CD4-positive, alpha-beta memory T cell (primary cell): ENCODE results near the gene SPATA33. TPM values are rescaled to one million over a fixed set of nuclear protein-coding genes. Genes with fewer than 3 reads are reported as not detected.
A peak's percentile ranks its signal among the peaks of the same experiment; 100 is the strongest.

Source experiments
- CTCF ChIA-PET: fragments of 350-600 bp; sonication (Branson Sonifier 250); formaldehyde crosslinking; loops from one replicate; lab custom pipeline; 2021; ENCODE audit warnings: inconsistent platforms; ENCODE audit not compliant: partially characterized antibody; lab: Charles Lee
- POLR2A ChIA-PET: fragments of 350-600 bp; sonication (Branson Sonifier 250); formaldehyde crosslinking; loops from one replicate; lab custom pipeline; 2021; ENCODE audit not compliant: partially characterized antibody; lab: Charles Lee
- DNase-seq, 5 donors: peaks; one replicate each; pipeline versions ENCODE4 v3.0.0 to v3.0.0-alpha.2; 2020 to 2022; ENCODE audit warnings: mixed read lengths in 1 of 5
- H3K27ac ChIP-seq: one replicate; pipeline ENCODE4 v1.7.0; 2013; ENCODE audit warnings: low read depth, low read length
- H3K27me3 ChIP-seq: 2 replicates; pipeline ENCODE4 v1.7.0; 2013; ENCODE audit warnings: mild to moderate bottlenecking, low read length, moderate library complexity; ENCODE audit not compliant: insufficient read depth
- H3K36me3 ChIP-seq: 2 replicates; pipeline ENCODE4 v1.7.0; 2013; ENCODE audit warnings: mild to moderate bottlenecking, low read length, moderate library complexity; ENCODE audit not compliant: insufficient read depth
- H3K4me1 ChIP-seq: 2 replicates; pipeline ENCODE4 v1.7.0; 2013; ENCODE audit warnings: mild to moderate bottlenecking, low read length, moderate library complexity; ENCODE audit not compliant: insufficient read depth
- H3K4me3 ChIP-seq, 2 donors: one replicate each; pipeline ENCODE4 v1.7.0; 2013; ENCODE audit warnings: low read length in 2 of 2, mild to moderate bottlenecking in 1 of 2
- H3K9me3 ChIP-seq, 2 donors: one replicate each; pipeline ENCODE4 v1.7.0; 2013; ENCODE audit warnings: low read length in 2 of 2, control low read depth in 1 of 2; ENCODE audit not compliant: control insufficient read depth in 1 of 2
- H3K27ac Mint-ChIP-seq, 7 donors: one replicate each; pipeline ENCODE4 v1.8.0; 2020 to 2021; ENCODE audit warnings: mixed read lengths in 7 of 7, mild to moderate bottlenecking in 6 of 7, inconsistent platforms in 3 of 7, moderate library complexity in 3 of 7
- H3K27me3 Mint-ChIP-seq, 2 donors: one replicate each; pipeline ENCODE4 v1.8.0; 2020 to 2021; ENCODE audit warnings: mixed read lengths in 2 of 2
- H3K36me3 Mint-ChIP-seq, 2 donors: one replicate each; pipeline ENCODE4 v1.8.0; 2020 to 2021; ENCODE audit warnings: mixed read lengths in 2 of 2, inconsistent platforms in 1 of 2, mild to moderate bottlenecking in 1 of 2
- H3K4me1 Mint-ChIP-seq, 4 donors: one replicate each; pipeline ENCODE4 v1.8.0; 2020 to 2021; ENCODE audit warnings: mixed read lengths in 4 of 4, mild to moderate bottlenecking in 1 of 4
- H3K4me3 Mint-ChIP-seq, 8 donors: one replicate each; pipeline ENCODE4 v1.8.0; 2020 to 2021; ENCODE audit warnings: mixed read lengths in 8 of 8, mild to moderate bottlenecking in 7 of 8, moderate library complexity in 6 of 8, inconsistent platforms in 3 of 8
- H3K9me3 Mint-ChIP-seq, 8 donors: one replicate each; pipeline ENCODE4 v1.8.0; 2020 to 2021; ENCODE audit warnings: mixed read lengths in 8 of 8, mild to moderate bottlenecking in 5 of 8, inconsistent platforms in 3 of 8, moderate library complexity in 1 of 8
- intact Hi-C: fragments of 100-400 bp; cut with micrococcal nuclease; formaldehyde crosslinking; loops from one replicate; pipeline ENCODE4 v1.15.1; 2023
- polyA plus RNA-seq, 2 donors: library from polyadenylated mRNA; unstranded; fragments of 300-500 nt; fragmentation: Illumina TruSeq; gene quantifications; one replicate each; pipeline ENCODE4 v1.2.3, GENCODE V29; 2021
- total RNA-seq, 2 experiments: library from RNA; stranded (reverse); gene quantifications; one replicate each; pipeline ENCODE4 v1.2.3, GENCODE V29; 2021

SPATA33 gene
- total and polyA plus RNA-seq, 4 experiments from 2014 or later, result 2.5 to 10.5 (median 7.2) TPM

DNA sequence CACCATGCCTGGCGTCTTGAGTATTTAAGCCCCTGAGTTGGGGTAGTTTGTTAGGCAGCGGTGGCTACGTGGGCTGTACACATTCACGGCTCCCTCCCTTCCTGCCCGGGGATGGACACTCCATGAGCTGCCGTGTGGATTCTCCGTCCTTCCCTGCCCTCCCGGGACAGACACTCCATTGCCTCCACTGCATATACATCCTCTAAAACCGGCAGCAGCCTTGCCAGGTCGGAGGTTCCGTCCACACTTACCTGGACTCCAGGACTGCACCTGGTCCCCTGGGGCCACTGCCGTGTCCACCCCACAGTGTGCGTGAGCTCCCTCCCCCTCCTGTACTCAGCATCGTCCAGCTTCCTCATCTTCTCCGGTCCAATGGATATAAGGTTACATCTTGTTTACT lies 47.4 kb downstream of the SPATA33 start:
- Mint-ChIP-seq H3K27me3 (no peaks in the 10 kb centered on the region), H3K4me3 (peak overlapping the region in 2 of 8 donors; percentile 25 to 27), H3K36me3 (peaks cover 0 to 5% of the 10 kb centered on the region in 2 donors), H3K4me1 (peaks cover 5 to 27% (median 14%) of the 10 kb centered on the region in 4 donors), H3K27ac (peak overlapping the region in 1 of 7 donors; percentile 72), H3K9me3 (no peaks in the 10 kb centered on the region)
- DNase-seq, result no peak
- Histone ChIP-seq H3K4me1 (peaks cover 23% of the 10 kb centered on the region), H3K27ac (no peak overlapping the region), H3K36me3 (no peaks in the 10 kb centered on the region), H3K4me3 (no peak overlapping the region), H3K27me3 (no peaks in the 10 kb centered on the region), H3K9me3 (no peaks in the 10 kb centered on the region)
- intact Hi-C loops, result no loop called here
- CTCF ChIA-PET, result interaction anchor here (0.9 to 15.1 kb wide), 15 partner anchors 19 to 203 kb away, joined by 3 to 293 read pairs (median 9); no protein-coding TSS in a partner anchor
- POLR2A ChIA-PET, result interaction anchor here (1.0 to 3.5 kb wide), 7 partner anchors 18 to 159 kb away, joined by 3 to 39 read pairs (median 5); partner anchors contain the start of gene ZNF276

DNA sequence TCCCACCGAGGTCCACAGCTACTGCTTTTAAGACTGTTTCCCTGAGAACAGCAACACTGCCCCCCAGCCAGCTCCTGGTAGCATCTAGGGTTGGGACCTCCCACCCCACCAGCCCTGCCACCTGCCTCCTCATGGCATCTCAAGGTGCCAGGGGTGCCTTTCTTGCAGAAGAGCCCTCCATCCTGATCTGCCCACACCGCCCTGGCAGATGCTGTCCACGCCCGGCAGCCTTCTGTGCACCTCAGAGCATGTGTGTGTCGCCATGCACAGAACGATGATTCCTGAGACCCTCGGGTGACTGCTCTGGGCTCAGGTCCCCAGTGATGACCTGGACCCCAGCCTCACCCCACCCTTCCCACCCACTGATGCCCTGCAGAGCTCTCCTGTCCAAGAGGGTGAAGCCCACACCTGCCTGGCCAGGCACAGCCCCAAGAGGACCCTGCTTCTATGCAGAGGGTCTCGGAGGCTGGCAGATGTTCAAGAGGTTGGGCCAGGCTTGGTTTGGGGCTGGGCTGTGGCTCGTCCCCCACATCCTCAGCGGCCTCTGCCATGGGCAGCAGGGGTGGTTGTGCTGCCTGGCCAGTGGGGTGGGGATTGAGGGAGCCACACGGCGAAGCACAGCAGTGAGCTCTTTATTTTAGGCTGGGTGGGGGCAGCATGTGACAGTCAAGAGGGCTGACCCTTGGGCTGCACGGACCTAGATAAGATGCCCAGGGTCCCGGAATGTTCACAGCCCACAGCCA lies 49.1 kb downstream of the SPATA33 start:
- DNase-seq, result no peak
- intact Hi-C loops, result loop anchor here (1.0 kb wide), 4 partner anchors 17 to 155 kb away; no protein-coding TSS in a partner anchor
- CTCF ChIA-PET, result interaction anchor here (0.6 to 15.1 kb wide), 41 partner anchors 8 to 264 kb away, joined by 3 to 293 read pairs (median 4); partner anchors contain the start of genes CDK10, DEF8, FANCA and TCF25
- no peak overlapping the region for H3K27ac ChIP-seq
- Mint-ChIP-seq H3K4me1 (peaks cover 3 to 21% (median 12%) of the 10 kb centered on the region in 4 donors), H3K9me3 (peaks cover 0 to 2% (median 0%) of the 10 kb centered on the region in 8 donors), H3K27ac (no peak overlapping the region), H3K36me3 (peaks cover 0 to 2% of the 10 kb centered on the region in 2 donors), H3K27me3 (no peaks in the 10 kb centered on the region), H3K4me3 (peak overlapping the region in 1 of 8 donors; percentile 43)
- H3K9me3 ChIP-seq, result no peaks in the 10 kb centered on the region
- H3K27me3 ChIP-seq, result no peaks in the 10 kb centered on the region
- H3K4me1 ChIP-seq, result peaks cover 13% of the 10 kb centered on the region
- H3K4me3 ChIP-seq, result no peak overlapping the region
- H3K36me3 ChIP-seq, result no peaks in the 10 kb centered on the region
- POLR2A ChIA-PET, result interaction anchor here (0.8 to 3.6 kb wide), 21 partner anchors 8 to 204 kb away, joined by 3 to 39 read pairs (median 6); partner anchors contain the start of genes CDK10, TCF25, VPS9D1 and ZNF276

DNA sequence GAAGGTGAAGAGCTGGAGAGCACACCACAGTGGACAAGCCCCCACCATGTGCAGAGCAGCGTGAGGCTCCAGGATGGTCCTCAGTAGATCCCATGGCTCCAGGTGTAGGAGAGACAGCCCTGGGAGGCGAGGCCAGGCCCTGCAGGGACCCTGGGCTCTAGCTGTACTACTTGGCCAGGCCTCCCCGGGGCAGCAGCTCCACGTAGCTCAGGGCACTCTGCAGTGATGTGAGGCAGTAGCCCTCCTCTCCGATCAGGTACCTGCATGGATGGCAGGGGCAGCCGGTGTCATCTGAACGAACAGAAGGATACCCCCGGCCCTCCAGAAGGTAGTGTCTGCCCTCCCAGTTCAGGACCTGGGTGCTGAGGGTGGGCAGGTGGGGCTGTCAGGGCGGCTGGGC lies 50.1 kb downstream of the SPATA33 start:
- Mint-ChIP-seq H3K27ac (no peak overlapping the region), H3K4me1 (peaks cover 3 to 14% (median 8%) of the 10 kb centered on the region in 4 donors), H3K27me3 (no peaks in the 10 kb centered on the region), H3K36me3 (peaks cover 0 to 2% of the 10 kb centered on the region in 2 donors), H3K4me3 (no peak overlapping the region), H3K9me3 (peaks cover 0 to 2% (median 0%) of the 10 kb centered on the region in 8 donors)
- intact Hi-C loops, result no loop called here
- POLR2A ChIA-PET, result interaction anchor here (1.3 to 3.6 kb wide), 4 partner anchors 13 to 153 kb away, joined by 3 to 39 read pairs (median 9); partner anchors contain the start of genes VPS9D1 and ZNF276
- Histone ChIP-seq H3K27ac (no peak overlapping the region), H3K4me1 (peaks cover 16% of the 10 kb centered on the region), H3K27me3 (no peaks in the 10 kb centered on the region), H3K36me3 (no peaks in the 10 kb centered on the region), H3K4me3 (no peak overlapping the region), H3K9me3 (no peaks in the 10 kb centered on the region)
- DNase-seq, result no peak
- CTCF ChIA-PET, result interaction anchor here (0.7 to 15.1 kb wide), 12 partner anchors 7 to 202 kb away, joined by 3 to 293 read pairs (median 5); partner anchors contain the start of gene VPS9D1

DNA sequence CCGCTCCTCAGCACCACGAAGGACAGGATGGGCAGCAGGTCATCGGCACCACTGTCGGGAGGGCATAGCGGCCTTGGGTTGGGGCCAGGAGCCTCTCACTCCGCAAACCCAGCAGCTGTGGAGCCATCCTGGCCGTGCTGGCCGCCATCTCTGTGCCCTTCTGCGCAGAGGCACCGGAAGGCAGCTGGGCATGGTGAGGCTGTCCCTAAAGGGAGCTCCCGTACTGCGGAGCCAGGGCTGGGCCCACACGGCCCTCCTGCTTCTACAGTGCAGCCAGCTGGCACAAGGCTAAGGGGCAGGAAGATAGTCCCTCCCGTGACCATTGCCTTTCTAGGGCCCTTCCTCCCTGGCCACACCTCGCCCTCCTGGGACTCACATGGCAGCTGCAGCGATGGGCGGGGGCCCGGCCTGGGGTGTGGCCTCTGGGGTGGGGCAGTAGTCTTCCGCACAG lies 50.9 kb downstream of the SPATA33 start:
- ChIA-PET POLR2A (interaction anchor here (0.9 to 6.8 kb wide), 7 partner anchors 8 to 152 kb away, joined by 3 to 42 read pairs (median 3); partner anchors contain the start of gene VPS9D1), CTCF (interaction anchor here (0.6 to 15.1 kb wide), 5 partner anchors 8 to 208 kb away, joined by 3 to 293 read pairs (median 6); no protein-coding TSS in a partner anchor)
- no peak overlapping the region for H3K4me3 Mint-ChIP-seq
- Histone ChIP-seq H3K4me1 (peaks cover 15% of the 10 kb centered on the region), H3K36me3 (no peaks in the 10 kb centered on the region), H3K27me3 (no peaks in the 10 kb centered on the region), H3K9me3 (no peaks in the 10 kb centered on the region), H3K4me3 (no peak overlapping the region), H3K27ac (no peak overlapping the region)
- H3K27ac Mint-ChIP-seq, result no peak overlapping the region
- H3K27me3 Mint-ChIP-seq, result no peaks in the 10 kb centered on the region
- H3K4me1 Mint-ChIP-seq, result peaks cover 3 to 7% (median 7%) of the 10 kb centered on the region in 4 donors
- DNase-seq, result no peak
- H3K9me3 Mint-ChIP-seq, result peaks cover 0 to 2% (median 0%) of the 10 kb centered on the region in 8 donors
- peaks cover 0 to 2% of the 10 kb centered on the region in 2 donors for H3K36me3 Mint-ChIP-seq
- intact Hi-C loops, result no loop called here

DNA sequence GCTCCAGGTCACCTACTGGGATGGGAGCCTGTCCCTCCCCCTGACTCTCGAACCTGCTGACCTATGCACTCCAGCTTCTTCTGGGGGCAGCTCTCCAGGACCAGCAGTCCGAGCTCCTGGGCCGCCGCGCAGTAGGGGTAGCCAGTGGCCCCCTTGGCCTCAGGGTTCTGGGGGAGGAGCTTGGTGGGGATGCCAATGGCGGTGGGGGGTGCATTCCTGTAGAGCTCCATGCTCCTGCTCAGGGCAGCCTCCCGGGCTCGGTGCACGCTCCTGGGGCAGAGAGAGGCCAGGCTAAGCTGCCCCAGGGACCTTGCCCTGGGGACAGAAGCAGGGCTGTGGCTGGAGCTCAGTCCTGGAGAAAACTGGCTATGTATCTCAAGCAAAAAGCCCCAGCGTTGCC lies 51.5 kb downstream of the SPATA33 start:
- H3K27me3 Mint-ChIP-seq, result no peaks in the 10 kb centered on the region

DNA sequence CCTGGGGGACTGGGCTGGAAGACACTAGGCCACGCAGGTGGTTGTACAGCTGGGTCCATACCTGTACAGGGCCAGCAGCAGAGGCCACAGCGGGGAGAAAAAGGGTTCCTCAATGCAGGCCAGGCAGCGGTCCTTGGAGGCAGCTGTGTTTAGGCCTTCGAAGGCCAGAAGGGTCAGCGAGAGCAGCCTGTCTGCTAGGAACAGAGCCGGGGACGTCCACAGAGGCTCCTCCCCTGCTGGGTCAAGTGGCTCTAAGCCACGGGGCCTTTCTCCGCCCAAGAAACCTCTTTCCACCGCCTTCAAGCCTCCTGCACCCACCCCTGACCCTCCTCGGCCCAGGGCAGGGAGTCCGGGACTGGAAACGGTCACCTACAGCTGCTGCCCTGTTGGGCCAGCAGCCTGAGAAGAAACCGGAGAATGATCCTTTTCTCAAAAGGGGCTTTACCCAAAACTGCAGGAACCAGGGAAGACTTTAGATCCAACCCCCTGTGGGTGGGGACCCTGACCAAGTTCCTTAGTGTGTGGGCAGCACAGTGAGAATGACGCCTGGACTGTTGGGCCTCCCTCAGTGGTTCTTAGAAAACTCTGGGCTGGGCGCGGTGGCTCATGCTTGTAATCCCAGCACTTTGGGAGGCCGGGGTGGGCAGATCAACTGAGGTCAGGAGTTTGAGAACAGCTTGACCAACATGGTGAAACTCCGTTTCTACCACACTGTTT lies 52.2 kb downstream of the SPATA33 start:
- no peak for DNase-seq
- Histone ChIP-seq H3K36me3 (no peaks in the 10 kb centered on the region), H3K4me3 (no peak overlapping the region), H3K4me1 (peaks cover 15% of the 10 kb centered on the region), H3K9me3 (no peaks in the 10 kb centered on the region), H3K27ac (no peak overlapping the region), H3K27me3 (no peaks in the 10 kb centered on the region)
- Mint-ChIP-seq H3K27me3 (peaks cover 0 to under 1% of the 10 kb centered on the region in 2 donors), H3K9me3 (peaks cover 0 to 2% (median 0%) of the 10 kb centered on the region in 8 donors), H3K4me3 (peak overlapping the region in 3 of 8 donors; percentile 35 to 52 (median 43)), H3K27ac (peak overlapping the region in 1 of 7 donors; percentile 24), H3K4me1 (peaks cover 3 to 12% (median 7%) of the 10 kb centered on the region in 4 donors), H3K36me3 (peaks cover 0 to 2% of the 10 kb centered on the region in 2 donors)
- POLR2A ChIA-PET, result interaction anchor here (0.8 to 6.8 kb wide), 7 partner anchors 10 to 77 kb away, joined by 3 to 42 read pairs (median 3); partner anchors contain the start of genes CDK10 and VPS9D1
- intact Hi-C loops, result no loop called here
- CTCF ChIA-PET, result interaction anchor here (1.5 to 15.1 kb wide), 3 partner anchors 82 to 152 kb away, joined by 7 to 293 read pairs (median 138); no protein-coding TSS in a partner anchor

More for the DNA sequence above, 51.5 kb downstream of the SPATA33 start:
- peaks cover 0 to 2% (median 0%) of the 10 kb centered on the region in 8 donors for H3K9me3 Mint-ChIP-seq
- H3K27me3 ChIP-seq, result no peaks in the 10 kb centered on the region
- ChIA-PET POLR2A (interaction anchor here (0.9 to 6.8 kb wide), 6 partner anchors 9 to 29 kb away, joined by 3 to 42 read pairs (median 5); partner anchors contain the start of gene VPS9D1), CTCF (interaction anchor here (0.6 to 15.1 kb wide), 4 partner anchors 9 to 208 kb away, joined by 3 to 293 read pairs (median 72); no protein-coding TSS in a partner anchor)
- H3K9me3 ChIP-seq, result no peaks in the 10 kb centered on the region
- H3K27ac ChIP-seq, result no peak overlapping the region
- H3K27ac Mint-ChIP-seq, result no peak overlapping the region
- H3K4me3 Mint-ChIP-seq, result no peak overlapping the region
- intact Hi-C loops, result no loop called here
- peaks cover 3 to 7% (median 7%) of the 10 kb centered on the region in 4 donors for H3K4me1 Mint-ChIP-seq
- H3K4me3 ChIP-seq, result no peak overlapping the region
- no peaks in the 10 kb centered on the region for H3K36me3 ChIP-seq
- DNase-seq, result no peak
- peaks cover 0 to 2% of the 10 kb centered on the region in 2 donors for H3K36me3 Mint-ChIP-seq
- H3K4me1 ChIP-seq, result peaks cover 15% of the 10 kb centered on the region
